RCC 7860 (cell line): Measurements from ENCODE around the gene GLOD4.
"Not testable (repeated sequence)": the region's sequence is repeated elsewhere in the genome, so short reads cannot be mapped to it uniquely, and the experiment has no call there.

Experiments used
- DNase-seq: peaks from one replicate; pipeline ENCODE4 v3.0.0-alpha.2; 2015; ENCODE audit warnings: low spot score
- FAIRE-seq: peaks from 2 replicates; lab custom pipeline; 2012; peaks lifted over from hg19 to GRCh38; lab: Jason Lieb, UNC

GLOD4 gene

DNA sequence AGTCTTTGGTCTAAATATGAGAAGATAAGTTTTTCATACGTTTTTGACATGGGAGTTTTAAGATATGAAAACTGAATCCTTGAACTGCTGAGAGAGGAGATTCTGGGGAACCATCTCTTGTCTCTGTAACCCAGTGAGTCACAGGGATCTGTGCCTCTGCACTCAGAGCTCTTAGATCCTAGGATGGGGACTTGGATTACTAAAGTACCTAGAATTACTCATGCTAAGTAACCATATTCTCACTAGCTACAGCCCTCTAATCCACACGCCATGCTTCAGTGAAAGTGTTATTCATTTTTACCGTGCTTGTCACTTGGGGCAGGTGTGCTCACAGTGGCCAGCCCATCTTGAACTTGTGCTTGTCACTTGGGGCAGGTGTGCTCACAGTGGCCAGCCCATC is 2.1 kb upstream of the GLOD4 start:
- FAIRE-seq (no peak), DNase-seq (peak; percentile 30)

DNA sequence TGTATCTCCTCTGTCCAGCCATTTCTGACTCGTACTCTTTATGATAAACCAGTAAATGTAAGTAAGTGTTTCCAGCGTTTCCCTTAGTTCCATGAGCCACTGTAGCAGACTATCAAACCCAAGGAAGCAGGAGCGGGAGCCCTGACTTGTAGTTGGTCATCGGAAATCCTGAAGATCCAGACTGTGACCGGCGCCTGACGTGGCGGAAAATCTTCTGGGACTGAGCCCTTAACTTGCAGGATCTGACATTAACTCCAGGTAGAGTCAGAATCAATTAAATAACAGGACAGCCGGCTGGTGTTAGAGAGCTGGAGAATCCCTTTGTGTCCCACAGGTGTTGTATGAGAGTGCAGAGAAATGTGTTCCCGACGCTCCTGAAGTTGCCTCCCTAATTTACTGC is 4.0 kb downstream of the GLOD4 start:
- DNase-seq (no peak), FAIRE-seq (no peak)

DNA sequence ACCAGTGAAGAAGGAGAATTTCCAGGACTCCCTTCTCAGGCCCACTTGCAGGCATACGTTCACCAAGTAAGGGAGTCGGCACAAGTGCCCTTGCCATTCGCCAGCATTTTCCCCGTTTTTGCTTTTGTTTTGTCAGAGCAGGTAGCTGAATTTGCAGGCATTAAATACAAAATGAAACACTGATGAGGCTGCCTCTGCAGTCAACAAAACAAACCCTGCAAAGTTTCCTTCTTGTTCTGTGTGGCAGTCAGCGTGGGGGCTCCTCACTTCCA is 7.8 kb downstream of the GLOD4 start:
- no peak for FAIRE-seq
- DNase-seq = no peak

DNA sequence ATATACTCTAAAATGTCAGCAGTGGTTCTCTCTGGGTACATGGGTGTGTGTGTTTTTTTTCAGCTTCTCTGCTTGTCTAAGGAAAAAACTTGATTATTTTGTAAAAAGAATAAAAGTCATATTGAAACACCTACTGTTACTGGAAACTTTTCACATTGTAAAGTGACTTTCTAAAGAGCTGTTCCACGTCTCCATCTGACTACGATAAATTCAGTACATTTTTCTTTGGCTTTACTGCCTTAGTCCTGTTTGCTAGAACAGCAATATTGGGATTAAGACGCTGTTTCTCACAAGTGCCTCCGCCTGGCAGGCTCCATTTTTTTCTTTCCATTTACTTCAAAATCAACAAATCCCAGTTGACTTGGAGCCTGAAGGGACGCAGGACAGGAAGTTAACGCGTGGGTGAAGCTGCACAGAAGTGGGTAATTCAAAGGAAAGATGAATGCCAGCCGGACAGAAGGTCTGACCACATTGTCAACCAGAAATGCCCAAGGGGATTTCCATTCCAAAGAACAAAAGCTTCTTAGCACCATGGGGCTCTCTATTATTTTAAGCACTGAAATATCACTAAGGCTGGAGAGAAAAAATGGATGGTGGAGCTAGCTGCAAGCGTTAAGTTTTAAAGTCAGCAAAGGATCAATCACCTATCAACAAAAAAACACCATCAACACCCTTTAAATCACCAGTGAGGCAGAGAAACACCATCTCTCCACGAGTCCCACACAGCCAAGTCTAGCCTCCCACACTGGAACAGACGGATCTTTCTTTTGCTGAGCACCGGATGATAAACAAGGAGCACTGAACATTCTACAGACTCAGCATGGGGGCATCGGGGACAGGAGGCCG is 8.4 kb downstream of the GLOD4 start:
- no peak for FAIRE-seq

DNA sequence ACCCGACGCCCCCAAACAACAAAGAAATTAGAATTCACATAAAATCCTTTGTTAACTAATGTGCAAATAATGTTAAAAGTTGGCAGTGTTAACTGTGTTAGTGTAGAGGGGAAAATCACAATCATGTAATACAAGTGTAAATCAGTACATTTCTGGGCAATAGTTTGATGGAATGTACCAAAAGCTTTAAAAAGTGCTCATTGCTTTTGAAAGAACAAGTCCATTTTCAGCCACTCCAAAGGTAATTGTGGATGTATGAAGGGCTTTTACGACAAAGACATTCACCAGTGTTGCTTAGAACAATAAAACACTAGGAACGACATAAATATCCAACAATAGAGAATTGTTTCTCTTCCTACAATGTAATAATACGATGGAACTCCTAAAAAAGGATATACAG is 9.1 kb downstream of the GLOD4 start:
- FAIRE-seq (no peak), DNase-seq (no peak)

More for the DNA sequence above, 8.4 kb downstream of the GLOD4 start:
- no peak for DNase-seq

DNA sequence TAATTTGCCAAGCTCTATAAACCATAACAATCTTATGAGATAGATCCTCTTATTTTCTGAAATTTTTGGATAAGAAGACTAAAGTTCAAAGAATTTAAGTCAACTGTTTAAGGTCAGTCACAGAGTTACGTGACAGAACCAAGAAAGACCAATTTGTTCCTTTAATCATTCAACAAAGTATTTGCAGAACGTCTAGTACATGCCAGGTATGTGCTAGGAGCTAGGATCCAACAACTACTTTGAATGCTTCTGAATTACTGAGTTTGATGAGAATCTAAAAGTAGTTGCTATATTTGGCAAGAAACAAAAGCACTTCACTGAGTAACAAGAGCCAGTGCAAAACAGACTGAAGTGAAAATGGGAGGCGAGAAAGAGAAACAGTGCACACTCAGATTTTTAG is 15.0 kb downstream of the GLOD4 start:
- DNase-seq (no peak), FAIRE-seq (no peak)

DNA sequence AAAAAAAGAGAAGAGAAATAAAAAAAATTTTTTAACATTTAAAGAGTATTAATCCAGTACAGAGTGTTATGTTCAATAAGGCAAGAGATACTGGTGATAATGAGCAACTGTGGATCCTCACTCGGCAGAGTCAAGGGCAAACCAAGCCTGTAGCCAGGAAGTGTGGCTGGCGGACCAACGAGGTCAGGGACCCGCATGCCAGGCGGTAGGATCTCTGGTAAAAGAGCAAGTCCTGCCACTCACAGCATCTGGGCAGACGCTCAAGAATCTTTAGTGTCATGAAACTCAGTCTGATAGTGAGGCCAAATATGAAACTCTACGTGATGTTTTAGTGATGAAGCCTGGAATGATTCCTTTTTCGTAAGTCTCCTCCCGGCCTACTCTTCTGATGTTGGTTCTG is 21.7 kb downstream of the GLOD4 start:
- DNase-seq (no peak), FAIRE-seq (no peak)

DNA sequence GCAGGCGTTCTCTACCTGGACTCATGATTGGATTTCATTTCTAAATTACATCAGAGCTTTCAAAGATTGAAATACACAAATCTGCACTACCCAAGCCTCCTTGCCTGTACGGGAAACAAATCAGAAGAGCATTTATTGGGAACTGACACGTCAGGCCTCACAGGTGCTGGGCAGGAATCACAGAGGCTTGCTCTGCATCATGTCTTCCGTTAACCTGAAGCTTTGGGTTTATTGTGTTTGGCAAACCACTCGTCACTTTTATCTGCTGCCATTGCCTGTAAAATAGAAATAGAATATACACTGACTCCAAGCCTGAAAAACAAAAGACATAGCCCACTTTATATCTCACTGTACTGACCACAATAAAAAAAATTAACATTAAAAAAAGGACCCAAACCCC is 22.1 kb downstream of the GLOD4 start:
- FAIRE-seq (no peak), DNase-seq (no peak)

DNA sequence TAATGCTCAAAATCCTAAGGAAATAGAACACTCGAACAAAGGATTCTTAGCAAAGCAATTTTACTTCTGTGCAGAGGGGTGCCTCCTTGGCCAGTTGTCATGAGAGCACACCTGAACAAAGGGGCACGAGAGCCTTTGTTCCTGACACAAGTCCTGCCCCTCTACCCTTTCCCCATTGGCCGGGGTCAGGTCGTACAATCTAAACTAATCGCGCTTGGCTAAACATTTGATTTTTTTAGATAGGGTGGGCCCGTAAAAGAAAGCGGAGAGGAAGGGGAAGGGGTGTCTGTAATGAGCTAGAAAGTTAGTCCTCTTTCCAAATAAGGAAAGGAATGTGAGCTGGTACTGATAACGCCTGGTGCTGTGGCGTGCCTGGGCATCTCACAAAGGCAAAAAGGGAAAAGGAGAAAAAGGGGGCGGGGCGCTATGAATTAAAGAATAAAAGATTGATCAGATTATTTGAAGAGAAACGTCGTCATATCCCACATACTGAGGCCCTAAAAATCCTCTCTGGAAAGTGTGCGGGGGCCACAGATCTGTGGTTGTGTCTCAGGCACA is 26.0 kb downstream of the GLOD4 start:
- not testable (repeated sequence) for FAIRE-seq, DNase-seq

DNA sequence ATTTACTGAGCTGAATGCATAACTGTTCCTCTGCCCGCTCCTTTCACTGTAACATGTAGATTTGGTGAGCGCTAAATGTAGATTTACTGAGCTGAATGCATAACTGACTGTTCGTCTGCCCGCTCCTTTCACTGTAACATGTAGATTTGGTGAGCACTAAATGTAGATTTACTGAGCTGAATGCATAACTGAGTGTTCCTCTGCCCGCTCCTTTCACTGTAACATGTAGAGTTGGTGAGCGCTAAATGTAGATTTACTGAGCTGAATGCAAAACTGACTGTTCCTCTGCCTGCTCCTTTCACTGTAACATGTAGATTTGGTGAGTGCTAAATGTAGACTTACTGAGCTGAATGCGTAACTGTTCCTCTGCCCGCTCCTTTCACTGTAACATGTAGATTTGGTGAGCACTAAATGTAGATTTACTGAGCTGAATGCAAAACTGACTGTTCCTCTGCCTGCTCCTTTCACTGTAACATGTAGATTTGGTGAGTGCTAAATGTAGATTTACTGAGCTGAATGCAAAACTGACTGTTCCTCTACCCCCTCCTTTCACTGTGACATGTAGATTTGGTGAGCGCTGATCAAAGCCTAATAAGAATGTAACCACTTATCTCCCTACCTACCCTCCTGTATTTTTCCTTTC is 26.6 kb downstream of the GLOD4 start:
- FAIRE-seq, DNase-seq: not testable (repeated sequence)

DNA sequence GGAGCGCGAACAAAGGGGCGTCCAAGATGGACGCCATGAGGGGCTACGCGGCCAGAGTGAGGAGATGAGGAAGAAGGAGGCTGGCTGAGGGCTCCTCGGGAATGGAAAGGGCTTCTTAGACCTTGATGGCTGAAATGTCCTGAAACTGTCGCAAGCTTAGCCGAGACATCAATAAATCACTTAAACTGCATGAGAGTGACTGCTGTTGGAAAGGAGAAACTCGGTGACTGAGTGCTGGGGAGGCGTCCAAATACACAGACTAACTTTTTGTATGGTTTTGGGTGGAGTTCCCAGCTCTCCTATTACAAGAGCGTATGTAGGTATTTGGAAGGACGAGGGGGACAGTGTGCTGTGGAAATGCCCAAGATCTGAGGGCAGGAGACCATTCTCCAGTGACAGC is 28.7 kb downstream of the GLOD4 start:
- FAIRE-seq (no peak), DNase-seq (no peak)

DNA sequence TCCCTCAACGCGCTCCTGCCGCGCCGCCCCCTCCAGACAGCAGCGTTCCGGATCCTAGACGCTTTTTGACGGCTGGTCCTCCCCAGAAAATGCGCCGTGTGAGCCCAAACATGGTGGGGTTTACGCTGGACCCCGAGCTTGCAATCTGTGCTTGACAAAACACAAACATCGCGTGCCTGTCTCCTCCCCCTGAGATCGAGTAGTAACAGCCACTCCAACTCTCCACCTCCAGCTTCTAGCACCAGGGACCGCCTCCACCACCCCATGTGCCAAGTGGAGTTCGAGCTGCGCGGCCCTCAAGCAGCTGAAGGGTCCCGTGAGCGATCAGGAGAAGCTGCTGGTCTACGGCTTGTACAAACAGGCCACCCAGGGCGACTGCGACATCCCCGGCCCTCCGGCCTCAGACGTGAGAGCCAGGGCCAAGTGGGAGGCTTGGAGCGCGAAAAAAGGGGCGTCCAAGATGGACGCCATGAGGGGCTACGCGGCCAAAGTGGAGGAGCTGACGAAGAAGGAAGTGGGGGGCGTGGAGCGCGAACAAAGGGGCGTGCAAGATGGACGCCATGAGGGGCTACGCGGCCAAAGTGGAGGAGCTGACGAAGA is 29.4 kb downstream of the GLOD4 start:
- DNase-seq (no peak), FAIRE-seq (no peak)

DNA sequence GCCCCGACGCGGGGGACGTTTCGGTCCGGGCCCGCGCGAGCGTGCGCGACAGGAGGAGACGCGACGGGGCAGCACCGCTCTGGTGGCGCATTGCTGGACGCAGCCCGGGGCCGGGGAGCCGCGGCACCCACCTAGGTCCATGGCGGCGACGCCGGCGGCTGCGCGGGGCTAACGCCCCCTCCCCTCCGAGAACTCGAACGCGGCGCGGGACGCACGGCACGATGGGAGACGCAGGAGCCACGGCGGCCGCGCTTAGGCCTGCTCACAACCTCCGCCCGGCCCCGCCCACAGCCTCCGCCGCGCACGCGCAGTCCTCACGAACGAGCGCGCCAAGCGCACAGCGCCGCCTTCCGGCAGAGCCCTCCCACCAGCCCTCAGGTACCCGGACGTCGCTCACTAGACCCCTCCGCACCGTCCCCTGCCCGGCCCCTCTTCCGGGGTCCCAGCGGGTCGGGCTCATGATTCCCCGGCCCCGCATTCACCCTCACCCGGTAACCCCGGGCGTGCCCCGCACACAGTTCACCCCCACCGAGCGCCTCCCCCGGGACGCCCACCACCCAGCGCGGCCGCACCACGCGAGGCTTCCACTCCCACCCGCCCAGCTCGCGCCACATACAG is 30.0 kb downstream of the GLOD4 start, which contains the start of gene GEMIN4:
Gene GEMIN4 (minus strand): TSS at position 263 of the 618 bp plus-strand sequence. CDS start 122 bp downstream, at position 141.
- FAIRE-seq (no peak), DNase-seq (peak; percentile 70)

DNA sequence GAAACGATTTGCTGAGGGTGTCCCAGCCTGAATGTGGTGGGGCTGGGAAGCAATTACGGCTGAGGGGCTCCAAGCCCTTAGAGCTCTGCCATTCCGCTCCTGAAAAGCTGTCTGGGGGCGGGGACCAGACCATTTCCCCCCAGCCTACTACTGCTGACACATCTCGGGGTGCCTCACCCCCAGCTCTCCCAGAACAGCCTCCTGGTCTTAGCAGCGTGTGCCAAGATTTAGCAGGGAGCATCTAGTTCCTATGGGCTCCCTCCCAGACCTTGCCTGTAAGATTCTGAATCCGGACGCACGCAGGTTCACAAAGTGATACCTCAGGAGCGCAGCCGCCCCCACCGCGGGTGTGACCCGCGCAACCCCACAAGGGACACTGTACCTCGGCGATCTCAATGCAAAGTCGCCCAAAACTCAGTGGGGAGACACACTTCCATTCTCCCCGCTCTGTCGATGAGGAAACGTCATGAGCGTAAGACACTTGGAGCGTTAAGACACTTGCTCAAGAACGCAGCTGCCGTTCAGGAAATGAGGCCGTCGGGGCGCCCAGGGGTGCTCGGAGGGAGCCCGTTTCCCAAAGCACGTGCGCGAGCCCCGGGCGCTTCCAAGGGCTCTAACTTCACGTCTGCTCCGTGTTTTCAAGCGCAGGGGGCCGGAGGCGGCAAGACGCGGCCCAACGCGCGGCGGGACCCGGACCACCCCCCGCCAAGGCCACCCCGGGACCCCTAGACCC is 30.6 kb downstream of the GLOD4 start:
- no peak for FAIRE-seq
- no peak for DNase-seq

DNA sequence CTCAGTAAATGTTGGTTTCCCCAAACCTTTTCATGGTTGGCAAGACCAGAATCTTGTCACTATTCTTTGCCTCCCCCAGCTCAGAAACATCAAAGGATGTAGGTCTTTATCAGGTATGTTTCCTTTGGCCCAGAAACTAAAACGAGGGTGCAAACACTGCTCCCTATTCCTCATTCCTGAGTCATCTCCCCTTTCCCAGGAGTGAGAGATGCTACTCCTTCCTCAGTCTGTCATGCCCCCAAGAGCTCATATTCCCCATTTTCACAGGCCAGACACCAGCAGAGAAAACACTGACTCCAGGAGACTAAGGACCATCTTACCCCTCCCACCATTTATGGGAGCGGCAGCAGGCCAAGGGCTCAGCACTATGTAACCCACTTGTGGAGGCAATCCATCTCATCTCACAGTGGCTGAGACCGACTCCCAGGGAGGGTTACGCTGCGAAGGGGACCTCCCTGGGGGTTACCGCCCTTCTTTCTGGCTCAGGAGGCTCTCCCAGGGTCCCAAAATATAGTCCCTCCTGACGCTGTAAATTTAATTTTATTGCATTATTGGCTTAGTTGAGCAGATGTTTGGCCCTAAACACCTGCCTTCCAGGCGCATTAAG is 31.5 kb downstream of the GLOD4 start:
- no peak for DNase-seq
- no peak for FAIRE-seq

DNA sequence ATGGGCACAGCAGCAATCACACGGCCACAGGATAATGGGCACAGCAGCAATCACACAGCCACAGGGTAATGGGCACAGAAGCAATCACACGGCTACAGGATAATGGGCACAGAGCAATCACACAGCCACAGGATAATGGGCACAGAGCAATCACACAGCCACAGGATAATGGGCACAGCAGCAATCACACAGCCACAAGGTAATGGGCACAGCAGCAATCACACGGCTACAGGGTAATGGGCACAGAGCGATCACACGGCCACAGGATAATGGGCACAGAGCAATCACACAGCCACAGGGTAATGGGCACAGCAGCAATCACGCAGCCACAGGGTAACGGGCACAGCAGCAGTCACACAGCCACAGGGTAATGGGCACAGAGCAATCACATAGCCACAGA is 32.7 kb downstream of the GLOD4 start:
- not testable (repeated sequence) for DNase-seq, FAIRE-seq

DNA sequence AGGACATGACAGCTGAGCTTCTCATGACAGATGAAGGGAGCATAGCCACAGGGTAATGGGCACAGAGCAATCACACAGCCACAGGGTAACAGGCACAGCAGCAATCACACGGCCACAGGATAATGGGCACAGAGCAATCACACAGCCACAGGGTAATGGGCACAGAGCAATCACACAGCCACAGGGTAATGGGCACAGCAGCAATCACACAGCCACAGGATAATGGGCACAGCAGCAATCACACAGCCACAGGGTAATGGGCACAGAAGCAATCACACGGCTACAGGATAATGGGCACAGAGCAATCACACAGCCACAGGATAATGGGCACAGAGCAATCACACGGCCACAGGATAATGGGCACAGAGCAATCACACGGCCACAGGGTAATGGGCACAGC is 33.5 kb downstream of the GLOD4 start:
- not testable (repeated sequence) for FAIRE-seq, DNase-seq

DNA sequence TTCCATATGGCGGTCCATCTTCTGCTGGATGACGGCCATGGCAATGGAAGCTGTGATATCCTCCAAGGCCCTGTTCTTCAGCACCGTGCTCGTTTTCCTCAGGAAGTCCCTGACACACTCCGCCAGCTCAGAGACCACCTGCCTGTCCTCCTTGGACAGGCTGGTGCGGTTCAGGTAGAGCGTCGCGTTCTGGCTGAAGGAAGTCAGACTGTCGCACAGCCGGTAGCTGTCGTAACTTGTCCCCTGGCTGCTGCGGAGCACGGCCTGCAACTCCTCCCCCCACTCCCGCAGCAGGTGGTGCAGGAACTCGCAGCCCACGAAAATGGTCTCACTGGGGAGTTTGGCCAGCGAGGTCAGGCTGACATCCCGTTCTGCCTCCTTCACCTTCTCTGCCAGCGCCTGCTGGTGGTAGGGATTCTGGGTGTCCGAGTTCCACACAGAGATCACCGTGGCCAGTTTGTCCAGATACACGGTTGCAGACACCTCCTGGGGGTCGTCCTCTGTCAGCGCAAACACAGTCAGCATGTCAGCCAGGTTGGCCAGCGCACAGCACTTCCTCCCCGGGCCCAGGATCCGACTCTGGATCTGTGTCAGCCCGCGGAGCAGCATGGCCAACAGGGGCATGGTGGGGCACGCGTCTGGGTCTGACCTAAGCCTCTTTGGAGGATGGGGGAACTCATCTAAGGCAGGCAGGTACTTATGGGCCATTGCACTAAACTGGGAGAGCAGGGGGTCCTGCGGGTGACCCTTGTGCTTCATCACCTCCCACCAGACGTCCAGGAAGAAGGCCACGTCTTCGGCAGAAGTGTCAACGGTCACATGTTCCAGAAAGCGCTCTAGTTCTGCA is 35.1 kb downstream of the GLOD4 start:
- DNase-seq = no peak
- no peak for FAIRE-seq

DNA sequence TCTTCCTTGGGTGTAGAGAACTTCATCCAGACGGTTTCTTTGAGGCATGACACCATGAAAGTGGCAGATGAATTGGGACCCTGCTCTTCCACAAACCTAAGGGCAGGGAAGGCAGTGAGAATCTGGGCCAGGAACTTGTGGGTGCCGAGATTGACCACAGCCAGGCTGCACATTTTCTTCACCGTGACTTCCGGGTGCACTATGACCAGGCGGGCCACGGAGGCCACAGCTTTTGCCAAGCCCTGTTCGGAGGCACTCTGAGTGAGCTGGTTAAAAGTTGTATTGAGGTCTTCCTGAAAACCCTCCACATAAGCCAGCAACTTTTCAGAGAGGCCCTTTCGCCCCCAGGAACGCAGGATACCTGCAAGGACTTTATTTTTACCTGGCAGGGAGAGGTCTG is 35.9 kb downstream of the GLOD4 start:
- DNase-seq (no peak), FAIRE-seq (no peak)
